DND-41 (cell line): ENCODE results near the gene SCAF11.

Experiments used
- ATAC-seq: fragments of 200-7000 bp; cut with Tn5 transposase; 3 replicates; pipeline ENCODE4 v1.9.1; 2021; ENCODE audit warnings: low read depth; ENCODE audit not compliant: insufficient read depth
- DNase-seq: peaks from one replicate; pipeline ENCODE4 v3.0.0-alpha.2; 2020
- H2AFZ ChIP-seq: 2 replicates; pipeline ENCODE4 v1.6.0; 2012; ENCODE audit warnings: low read depth, low read length
- H3K27ac ChIP-seq: 2 replicates; pipeline ENCODE4 v1.5.1; 2012; ENCODE audit warnings: low read length, inconsistent platforms
- H3K27me3 ChIP-seq: fragments of 200-600 bp; sonication (generic); 2 replicates; pipeline ENCODE4 v1.6.0; 2012; ENCODE audit warnings: low read length, mild to moderate bottlenecking, inconsistent platforms; ENCODE audit not compliant: insufficient read depth, poor library complexity
- H3K36me3 ChIP-seq: 2 replicates; pipeline ENCODE4 v1.5.1; 2012; ENCODE audit warnings: low read length, inconsistent platforms; ENCODE audit not compliant: insufficient read depth
- H3K4me1 ChIP-seq: 2 replicates; pipeline ENCODE4 v1.5.1; 2012; ENCODE audit warnings: mild to moderate bottlenecking, low read length; ENCODE audit not compliant: insufficient read depth
- H3K4me2 ChIP-seq: 2 replicates; pipeline ENCODE4 v1.6.0; 2012; ENCODE audit warnings: mild to moderate bottlenecking, moderate library complexity, low read length, inconsistent platforms; ENCODE audit not compliant: insufficient read depth
- H3K4me3 ChIP-seq, 2 experiments: fragments of 200-600 bp in 1 of 2; shearing (Covaris generic) in 1 of 2; 2 replicates each; pipeline ENCODE4 v1.5.1; 2012 to 2016; ENCODE audit warnings: inconsistent platforms in 2 of 2, low read length in 2 of 2, mild to moderate bottlenecking in 2 of 2, low read depth in 1 of 2, moderate library complexity in 1 of 2
- H3K79me2 ChIP-seq: 2 replicates; pipeline ENCODE4 v1.6.0; 2012; ENCODE audit warnings: low read length, inconsistent platforms; ENCODE audit not compliant: insufficient read depth
- H3K9ac ChIP-seq: 2 replicates; pipeline ENCODE4 v1.6.0; 2012; ENCODE audit warnings: low read depth, mild to moderate bottlenecking, inconsistent platforms, low read length, moderate library complexity
- H3K9me3 ChIP-seq: 2 replicates; pipeline ENCODE4 v1.5.1; 2012; ENCODE audit warnings: low read length, moderate library complexity, mild to moderate bottlenecking, inconsistent platforms; ENCODE audit not compliant: insufficient read depth, severe bottlenecking
- H4K20me1 ChIP-seq: 2 replicates; pipeline ENCODE4 v1.6.0; 2012; ENCODE audit warnings: low read length; ENCODE audit not compliant: insufficient read depth
- CTCF ChIP-seq: IDR thresholded peaks from 2 replicates; pipeline ENCODE4 v1.5.1; 2012; ENCODE audit warnings: borderline replicate concordance, low read length, moderate library complexity, mild to moderate bottlenecking; ENCODE audit not compliant: poor library complexity, severe bottlenecking; ENCODE audit errors: extremely low read depth
- EZH2 ChIP-seq: IDR thresholded peaks from 3 replicates; pipeline ENCODE4 v1.6.1; 2012; ENCODE audit warnings: borderline replicate concordance, low read depth, mild to moderate bottlenecking, moderate library complexity, low read length, inconsistent platforms; ENCODE audit not compliant: severe bottlenecking

The SCAF11 gene

GRCh38 chr12:45959025-45959424 lies 31.3 kb downstream of the SCAF11 start:
- DNase-seq, result no peak
- Histone ChIP-seq H3K9me3 (no peaks in the 10 kb centered on the region), H3K36me3 (peaks cover 52% of the 10 kb centered on the region), H4K20me1 (peaks cover 6% of the 10 kb centered on the region; the same call in 1 of the 2 replicates), H3K27ac (no peak overlapping the region), H3K4me1 (no peaks in the 10 kb centered on the region), H3K4me2 (no peak overlapping the region), H2AFZ (no peak overlapping the region), H3K79me2 (peaks cover 54% of the 10 kb centered on the region), H3K9ac (no peak overlapping the region), H3K27me3 (no peaks in the 10 kb centered on the region), H3K4me3 (no peak overlapping the region)
- ATAC-seq, result no peak
- TF ChIP-seq EZH2 (no peak), CTCF (no peak)

GRCh38 chr12:45948546-45948945 lies 41.8 kb downstream of the SCAF11 start:
- ATAC-seq, result no peak
- TF ChIP-seq CTCF (no peak), EZH2 (no peak)
- Histone ChIP-seq H3K27me3 (no peaks in the 10 kb centered on the region), H3K9me3 (no peaks in the 10 kb centered on the region), H3K36me3 (peaks cover 71% of the 10 kb centered on the region), H2AFZ (no peak overlapping the region), H4K20me1 (no peaks in the 10 kb centered on the region), H3K27ac (no peak overlapping the region), H3K79me2 (no peaks in the 10 kb centered on the region), H3K4me2 (no peak overlapping the region), H3K4me1 (no peaks in the 10 kb centered on the region), H3K9ac (no peak overlapping the region), H3K4me3 (no peak overlapping the region)
- DNase-seq, result no peak

GRCh38 chr12:45946435-45946834 lies 43.9 kb downstream of the SCAF11 start:
- no peaks in the 10 kb centered on the region for H3K79me2 ChIP-seq
- no peak for DNase-seq
- H3K9me3 ChIP-seq, result no peaks in the 10 kb centered on the region
- H3K36me3 ChIP-seq, result peaks cover 85% of the 10 kb centered on the region
- no peak overlapping the region for H3K4me3 ChIP-seq
- H2AFZ ChIP-seq, result no peak overlapping the region
- no peaks in the 10 kb centered on the region for H4K20me1 ChIP-seq
- no peak overlapping the region for H3K9ac ChIP-seq
- no peaks in the 10 kb centered on the region for H3K27me3 ChIP-seq
- TF ChIP-seq EZH2 (no peak), CTCF (no peak)
- ATAC-seq, result no peak
- no peak overlapping the region for H3K27ac ChIP-seq
- H3K4me2 ChIP-seq, result no peak overlapping the region
- H3K4me1 ChIP-seq, result no peaks in the 10 kb centered on the region

GRCh38 chr12:45944771-45945170 lies 45.6 kb downstream of the SCAF11 start:
- no peak overlapping the region for H3K4me2 ChIP-seq
- ATAC-seq (no peak), DNase-seq (no peak)
- H3K36me3 ChIP-seq, result peaks cover 92% of the 10 kb centered on the region
- H3K27me3 ChIP-seq, result no peaks in the 10 kb centered on the region
- H3K27ac ChIP-seq, result no peak overlapping the region
- no peaks in the 10 kb centered on the region for H3K9me3 ChIP-seq
- H3K4me1 ChIP-seq, result no peaks in the 10 kb centered on the region
- no peak for TF ChIP-seq CTCF
- no peak for TF ChIP-seq EZH2
- no peak overlapping the region for H2AFZ ChIP-seq
- H3K9ac ChIP-seq, result no peak overlapping the region
- no peaks in the 10 kb centered on the region for H3K79me2 ChIP-seq
- no peak overlapping the region for H3K4me3 ChIP-seq
- no peaks in the 10 kb centered on the region for H4K20me1 ChIP-seq
